ENCODE measurements around the gene LRRC26. TPM values are rescaled to one million over a fixed set of nuclear protein-coding genes. Genes with fewer than 3 reads are reported as not detected.

LRRC26 gene
- total and polyA plus RNA-seq, 4 donors: not detected

DNA sequence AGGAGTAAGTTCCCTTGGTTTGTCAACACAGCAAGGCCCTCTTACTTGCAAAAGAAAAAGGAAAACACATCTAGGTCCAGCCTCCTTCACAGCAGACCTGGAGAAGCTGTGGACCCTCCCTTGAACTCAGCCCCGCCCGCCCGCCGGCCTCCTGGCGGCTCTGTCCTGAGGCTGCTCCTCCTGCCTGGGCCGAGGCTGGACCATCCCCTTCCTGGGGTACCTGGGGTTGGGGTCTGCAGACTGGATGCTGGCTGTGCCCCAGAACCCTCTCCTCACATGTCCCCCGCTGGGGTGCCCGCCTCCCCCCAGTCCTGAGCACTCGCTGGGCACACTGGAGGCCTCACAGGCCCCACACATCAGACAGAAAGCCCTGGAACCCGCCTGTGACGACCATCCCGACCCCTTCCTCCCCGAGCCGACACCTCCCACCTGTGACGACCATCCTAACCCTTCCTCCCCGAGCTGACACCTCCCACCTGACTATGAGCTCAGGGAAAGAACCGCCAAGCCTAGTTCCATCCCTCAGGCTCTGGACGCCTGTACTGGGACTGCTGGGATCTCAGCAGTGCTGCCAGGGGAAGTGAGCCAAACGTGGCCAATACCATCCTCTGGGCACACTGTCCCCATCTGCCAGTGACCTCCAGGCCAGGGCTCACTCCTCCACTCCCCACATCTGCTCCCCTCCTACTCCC, 9.2 kb upstream of the LRRC26 start:
- peaks cover 0 to 4% of the 10 kb centered on the region in 2 donors for H3K36me3 ChIP-seq (ENCODE audit: control insufficient read depth in 1 of 2, insufficient read depth in 2 of 2, low read length in 1 of 2)
- DNase-seq (no peak), ATAC-seq (ENCODE audit: low FRiP score) (no peak)
- H3K9me3 ChIP-seq (ENCODE audit: control insufficient read depth, low read length): no peaks in the 10 kb centered on the region
- WGBS, 2 donors: 91% methylated on average over 18 to 19 of the region's 19 CpGs
- intact Hi-C loops (cut with DNase I): no loop called here
- H3K27ac ChIP-seq (ENCODE audit: low read depth in 1 of 2, low read length in 2 of 2): no peak overlapping the region
- no peaks in the 10 kb centered on the region for H3K4me1 ChIP-seq (ENCODE audit: control insufficient read depth in 1 of 2, insufficient read depth in 2 of 2, low read length in 2 of 2)
- H3K4me3 ChIP-seq (ENCODE audit: low read length in 2 of 2): no peak overlapping the region
- H3K27me3 ChIP-seq (ENCODE audit: control insufficient read depth in 1 of 2, insufficient read depth in 2 of 2, low read length in 1 of 2): no peaks in the 10 kb centered on the region

DNA sequence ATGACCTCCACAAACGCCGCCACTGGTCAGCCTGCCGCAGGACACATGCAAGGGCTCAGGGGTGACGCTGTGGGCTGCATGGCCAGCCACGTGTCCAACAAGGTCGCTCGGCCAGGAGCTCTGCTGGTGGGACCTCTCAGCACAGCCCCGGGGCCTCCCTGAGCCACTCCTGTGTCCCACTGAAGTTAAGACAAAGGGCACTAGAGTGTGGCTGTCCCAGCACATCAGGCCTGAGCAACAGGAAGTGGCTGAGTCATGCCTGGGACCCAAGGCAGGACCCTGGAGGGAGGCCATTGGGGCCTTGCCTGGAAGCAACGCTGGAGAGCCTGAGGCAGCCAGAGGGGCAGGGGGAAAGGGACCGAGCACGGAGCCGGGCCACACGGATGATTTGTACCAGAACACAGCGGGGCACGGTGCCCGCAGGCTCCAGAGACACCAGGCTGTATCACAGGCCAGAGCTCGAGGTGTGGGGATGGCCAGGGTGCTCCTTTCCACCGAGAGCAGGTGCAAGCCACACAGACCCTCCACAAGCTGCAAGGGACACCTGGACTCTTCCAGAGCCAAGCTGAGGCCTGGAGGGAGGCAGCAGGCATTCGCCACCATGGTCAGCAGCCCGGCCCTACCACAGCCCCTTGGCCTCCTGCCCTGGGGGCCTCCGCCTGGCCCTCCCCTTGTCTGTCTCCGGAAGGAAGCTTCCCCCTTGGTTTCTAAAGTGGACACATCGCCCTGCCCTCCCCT, 8.5 kb upstream of the LRRC26 start:
- H3K27me3 ChIP-seq (ENCODE audit: control insufficient read depth in 1 of 2, insufficient read depth in 2 of 2, low read length in 1 of 2): no peaks in the 10 kb centered on the region
- no peak overlapping the region for H3K27ac ChIP-seq (ENCODE audit: low read depth in 1 of 2, low read length in 2 of 2)
- DNase-seq (no peak), ATAC-seq (ENCODE audit: low FRiP score) (no peak)
- intact Hi-C loops (cut with DNase I): no loop called here
- WGBS, 2 donors: 87 to 88% methylated on average over 23 of the region's 23 CpGs
- no peaks in the 10 kb centered on the region for H3K9me3 ChIP-seq (ENCODE audit: control insufficient read depth, low read length)
- H3K4me3 ChIP-seq (ENCODE audit: low read length in 2 of 2): no peak overlapping the region
- no peaks in the 10 kb centered on the region for H3K4me1 ChIP-seq (ENCODE audit: control insufficient read depth in 1 of 2, insufficient read depth in 2 of 2, low read length in 2 of 2)
- H3K36me3 ChIP-seq (ENCODE audit: control insufficient read depth in 1 of 2, insufficient read depth in 2 of 2, low read length in 1 of 2): peaks cover 0 to 4% of the 10 kb centered on the region in 2 donors

DNA sequence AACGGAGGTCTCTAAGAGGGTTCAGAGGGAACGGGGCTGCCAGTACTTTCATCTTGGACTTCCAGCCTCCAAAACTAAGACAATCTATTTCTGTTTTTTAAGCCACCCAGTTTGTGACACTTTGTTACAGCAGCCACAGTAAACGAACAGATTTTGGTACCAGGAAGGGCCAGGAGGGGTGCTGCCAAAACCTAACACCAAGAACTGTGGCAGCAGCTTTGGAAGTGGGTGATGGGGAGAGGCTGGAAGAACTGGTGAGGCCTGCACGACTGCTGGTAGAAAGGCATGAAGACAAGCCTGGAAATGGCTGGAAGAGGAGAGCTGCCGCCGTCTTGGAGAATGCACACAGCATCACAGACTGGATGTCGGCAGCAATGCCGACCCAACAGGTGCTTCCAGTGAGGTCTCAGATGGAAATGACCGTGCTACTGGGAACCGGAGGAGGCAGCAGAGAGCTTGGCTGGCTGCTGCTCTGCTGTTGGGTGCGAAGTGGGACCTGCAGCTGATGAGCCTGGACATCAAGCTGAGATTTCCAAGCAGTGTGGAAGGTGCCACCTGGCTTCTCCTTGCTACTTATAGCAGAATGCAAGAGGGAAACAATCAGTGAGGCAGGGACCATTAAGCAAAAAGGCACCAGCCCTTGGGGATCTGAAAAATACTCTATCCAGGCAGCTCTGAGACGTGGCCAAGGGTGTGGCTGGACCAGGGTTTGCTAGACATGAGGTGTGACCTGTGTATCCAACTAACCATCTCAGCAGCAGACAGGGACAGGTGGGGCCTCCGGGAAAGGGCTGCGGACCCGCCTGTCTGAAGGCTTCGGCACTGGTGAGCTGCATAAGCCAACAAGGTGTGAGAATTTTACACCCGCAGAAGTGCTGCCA, 6.7 kb upstream of the LRRC26 start:
- Histone ChIP-seq H3K4me1 (ENCODE audit: control insufficient read depth in 1 of 2, insufficient read depth in 2 of 2, low read length in 2 of 2) (no peaks in the 10 kb centered on the region), H3K27me3 (ENCODE audit: control insufficient read depth in 1 of 2, insufficient read depth in 2 of 2, low read length in 1 of 2) (no peaks in the 10 kb centered on the region), H3K9me3 (ENCODE audit: control insufficient read depth, low read length) (no peaks in the 10 kb centered on the region), H3K4me3 (ENCODE audit: low read length in 2 of 2) (no peak overlapping the region), H3K27ac (ENCODE audit: low read depth in 1 of 2, low read length in 2 of 2) (no peak overlapping the region), H3K36me3 (ENCODE audit: control insufficient read depth in 1 of 2, insufficient read depth in 2 of 2, low read length in 1 of 2) (peaks cover 0 to 2% of the 10 kb centered on the region in 2 donors)
- WGBS, 2 donors: 54 to 58% methylated on average over 17 of the region's 17 CpGs
- no peak for ATAC-seq (ENCODE audit: low FRiP score)
- intact Hi-C loops (cut with DNase I): no loop called here
- DNase-seq: no peak

DNA sequence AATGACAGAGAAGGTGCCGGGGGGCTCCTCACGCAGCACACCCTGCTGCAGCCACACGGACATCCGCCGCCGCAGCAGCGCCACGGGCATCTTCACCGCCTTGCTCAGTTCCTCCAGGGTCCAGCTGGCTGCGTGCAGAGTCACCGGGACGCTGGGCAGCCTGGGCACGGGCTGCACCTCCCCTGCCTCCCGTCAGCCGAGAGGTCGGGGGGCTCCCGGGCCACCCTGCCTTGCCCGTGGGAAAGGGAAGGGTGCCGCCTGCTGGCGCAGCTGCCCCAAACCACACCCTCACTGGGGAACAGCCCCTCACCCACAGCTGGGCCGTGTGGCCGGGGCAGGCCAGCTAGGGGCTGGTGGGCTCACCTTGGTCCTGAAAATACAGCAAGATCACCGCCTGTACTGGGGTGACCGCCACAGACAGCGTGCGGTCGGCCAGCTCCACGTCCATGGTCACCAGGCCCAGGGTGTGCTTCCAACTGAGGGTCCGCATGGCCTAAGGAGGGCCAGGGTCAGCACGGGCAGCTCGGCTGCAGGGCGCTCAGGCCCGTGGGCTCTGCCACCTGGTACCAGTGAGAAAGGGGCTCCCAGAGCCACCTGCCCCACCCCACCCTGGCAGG, 5.6 kb upstream of the LRRC26 start:
- no peaks in the 10 kb centered on the region for H3K9me3 ChIP-seq (ENCODE audit: control insufficient read depth, low read length)
- peak; percentile 3 for ATAC-seq (ENCODE audit: low FRiP score)
- 34 to 37% methylated on average over 32 to 33 of the region's 33 CpGs for WGBS, 2 donors
- no peak overlapping the region for H3K4me3 ChIP-seq (ENCODE audit: low read length in 2 of 2)
- intact Hi-C loops (cut with DNase I): no loop called here
- no peak for DNase-seq
- no peaks in the 10 kb centered on the region for H3K27me3 ChIP-seq (ENCODE audit: control insufficient read depth in 1 of 2, insufficient read depth in 2 of 2, low read length in 1 of 2)
- no peaks in the 10 kb centered on the region for H3K36me3 ChIP-seq (ENCODE audit: control insufficient read depth in 1 of 2, insufficient read depth in 2 of 2, low read length in 1 of 2)
- no peaks in the 10 kb centered on the region for H3K4me1 ChIP-seq (ENCODE audit: control insufficient read depth in 1 of 2, insufficient read depth in 2 of 2, low read length in 2 of 2)
- H3K27ac ChIP-seq (ENCODE audit: low read depth in 1 of 2, low read length in 2 of 2): no peak overlapping the region

DNA sequence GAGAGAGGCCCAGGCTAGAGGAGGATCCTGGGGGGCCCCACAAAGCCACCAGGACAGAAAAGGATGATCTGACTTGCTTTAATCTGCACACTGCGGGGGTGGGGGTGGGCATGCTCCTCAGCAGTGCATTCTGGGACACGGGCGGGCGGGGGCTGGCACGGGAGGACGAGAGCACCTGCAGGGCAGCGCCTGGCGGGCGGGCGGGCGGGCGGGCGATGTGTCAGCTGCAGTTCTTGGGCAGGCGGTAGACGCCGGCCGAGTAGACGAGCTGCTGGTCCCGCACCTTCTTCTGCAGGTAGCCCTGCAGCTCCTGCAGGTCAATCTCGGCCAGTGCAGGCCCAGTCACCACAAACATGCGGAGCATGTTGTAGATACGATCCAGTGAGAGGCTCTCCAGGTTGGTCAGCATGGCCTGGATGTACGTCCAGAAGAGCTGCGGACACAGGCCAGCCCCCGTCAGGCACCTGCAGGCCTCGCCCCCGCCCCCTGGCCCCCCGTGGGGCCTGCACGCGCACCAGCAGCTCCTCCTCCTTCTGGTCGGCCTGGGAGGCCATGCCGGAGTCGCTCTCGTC, 5.0 kb upstream of the LRRC26 start:
- Histone ChIP-seq H3K9me3 (ENCODE audit: control insufficient read depth, low read length) (no peaks in the 10 kb centered on the region), H3K27ac (ENCODE audit: low read depth in 1 of 2, low read length in 2 of 2) (no peak overlapping the region), H3K4me3 (ENCODE audit: low read length in 2 of 2) (no peak overlapping the region), H3K27me3 (ENCODE audit: control insufficient read depth in 1 of 2, insufficient read depth in 2 of 2, low read length in 1 of 2) (no peaks in the 10 kb centered on the region), H3K36me3 (ENCODE audit: control insufficient read depth in 1 of 2, insufficient read depth in 2 of 2, low read length in 1 of 2) (no peaks in the 10 kb centered on the region), H3K4me1 (ENCODE audit: control insufficient read depth in 1 of 2, insufficient read depth in 2 of 2, low read length in 2 of 2) (no peaks in the 10 kb centered on the region)
- ATAC-seq (ENCODE audit: low FRiP score) (no peak), DNase-seq (no peak)
- intact Hi-C loops (cut with DNase I): no loop called here
- WGBS, 2 donors: 45 to 52% methylated on average over 34 of the region's 34 CpGs

DNA sequence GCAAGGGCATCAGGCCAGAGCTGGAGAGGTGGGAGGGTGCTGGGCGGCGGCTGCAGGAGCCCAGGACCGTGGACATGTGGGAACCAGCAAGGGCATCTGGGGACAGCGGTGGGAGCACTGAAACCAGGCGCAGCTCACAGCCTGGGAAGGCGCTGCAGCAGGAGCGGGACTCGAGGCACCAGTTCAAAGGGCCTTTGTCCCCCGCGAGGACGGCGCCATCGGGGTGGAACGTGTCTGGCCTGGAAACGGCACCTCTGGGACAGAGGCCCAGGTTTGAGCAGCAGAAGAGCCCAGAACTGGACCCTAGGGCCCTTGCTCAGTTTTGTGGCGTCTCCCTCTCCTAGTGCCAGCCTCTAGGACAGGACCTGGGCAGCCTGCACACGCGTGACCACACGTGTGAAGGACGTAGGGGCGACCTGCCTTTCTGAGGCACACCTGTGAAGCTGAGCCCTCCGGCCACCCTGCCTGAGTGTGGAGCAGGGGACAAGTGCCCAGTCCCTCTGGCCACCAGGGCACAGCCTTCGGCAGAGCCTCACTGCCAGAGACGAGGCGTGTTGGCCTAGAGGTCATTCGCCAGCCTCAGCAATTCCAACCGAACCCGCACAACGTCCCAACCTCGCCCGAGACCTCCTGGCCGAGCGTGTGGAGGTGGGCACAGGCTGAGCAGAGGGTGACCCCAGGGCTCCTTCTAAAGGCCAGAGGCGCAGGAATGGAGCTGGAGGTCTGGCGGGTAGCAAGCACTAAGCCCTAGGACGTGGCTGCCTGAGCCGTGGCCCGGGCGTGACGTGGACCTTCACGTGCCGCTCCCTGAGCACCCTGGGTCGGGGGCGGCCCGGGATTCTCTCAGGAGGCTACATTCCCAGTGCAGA, 4.2 kb upstream of the LRRC26 start:
- no peaks in the 10 kb centered on the region for H3K4me1 ChIP-seq (ENCODE audit: control insufficient read depth in 1 of 2, insufficient read depth in 2 of 2, low read length in 2 of 2)
- 84 to 87% methylated on average over 45 of the region's 45 CpGs for WGBS, 2 donors
- ATAC-seq (ENCODE audit: low FRiP score): no peak
- no peaks in the 10 kb centered on the region for H3K27me3 ChIP-seq (ENCODE audit: control insufficient read depth in 1 of 2, insufficient read depth in 2 of 2, low read length in 1 of 2)
- no peak overlapping the region for H3K4me3 ChIP-seq (ENCODE audit: low read length in 2 of 2)
- no peak for DNase-seq
- no peaks in the 10 kb centered on the region for H3K36me3 ChIP-seq (ENCODE audit: control insufficient read depth in 1 of 2, insufficient read depth in 2 of 2, low read length in 1 of 2)
- no peak overlapping the region for H3K27ac ChIP-seq (ENCODE audit: low read depth in 1 of 2, low read length in 2 of 2)
- intact Hi-C loops (cut with DNase I): no loop called here
- H3K9me3 ChIP-seq (ENCODE audit: control insufficient read depth, low read length): no peaks in the 10 kb centered on the region

DNA sequence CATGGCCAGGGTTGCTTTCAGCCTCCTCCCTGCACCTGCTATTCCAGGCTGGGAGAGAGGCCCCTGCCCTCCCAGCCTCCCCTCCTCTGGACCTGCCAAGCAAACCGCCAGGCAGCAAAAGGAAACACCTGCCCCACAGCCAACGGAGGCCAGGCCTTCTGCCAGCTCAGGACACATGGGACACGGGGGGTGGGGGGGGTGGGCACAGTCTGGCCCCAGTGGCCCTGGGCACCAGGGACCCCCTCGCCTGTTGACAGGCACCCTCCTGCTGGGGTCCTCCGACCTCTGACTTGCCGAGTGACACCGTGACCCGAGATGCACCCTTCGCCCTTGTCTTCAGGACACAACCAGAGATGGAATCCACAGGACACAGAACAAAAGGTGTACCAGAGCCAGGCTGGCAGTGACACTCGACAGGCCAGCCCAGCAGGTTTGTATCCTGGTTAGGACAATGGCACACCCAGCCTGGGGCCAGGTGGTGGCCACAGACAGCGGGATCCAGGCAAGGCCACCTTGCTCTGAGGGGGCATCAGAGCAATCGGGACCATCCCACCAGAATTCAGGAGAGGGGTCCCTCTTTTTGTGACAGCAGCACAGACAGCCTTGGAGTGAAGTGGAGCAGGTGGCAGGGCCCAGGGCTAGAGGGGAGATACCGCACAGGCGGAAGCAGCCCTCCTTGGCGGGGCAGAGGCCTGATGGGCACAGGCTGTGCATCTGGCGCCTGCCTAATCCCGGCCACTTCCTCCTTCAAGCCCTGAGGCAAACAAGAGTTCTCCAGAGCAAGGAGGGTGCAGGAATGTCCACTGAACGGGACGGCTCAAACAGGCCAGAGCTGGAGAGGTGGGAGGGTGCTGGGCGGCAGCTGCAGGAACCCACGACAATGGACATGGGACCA, 3.3 kb upstream of the LRRC26 start:
- DNase-seq: no peak
- WGBS, 2 donors: 69 to 75% methylated on average over 21 of the region's 21 CpGs
- intact Hi-C loops (cut with DNase I): no loop called here
- ATAC-seq (ENCODE audit: low FRiP score): no peak
- H3K9me3 ChIP-seq (ENCODE audit: control insufficient read depth, low read length): no peaks in the 10 kb centered on the region
- H3K36me3 ChIP-seq (ENCODE audit: control insufficient read depth in 1 of 2, insufficient read depth in 2 of 2, low read length in 1 of 2): no peaks in the 10 kb centered on the region
- no peak overlapping the region for H3K4me3 ChIP-seq (ENCODE audit: low read length in 2 of 2)
- no peaks in the 10 kb centered on the region for H3K27me3 ChIP-seq (ENCODE audit: control insufficient read depth in 1 of 2, insufficient read depth in 2 of 2, low read length in 1 of 2)
- no peak overlapping the region for H3K27ac ChIP-seq (ENCODE audit: low read depth in 1 of 2, low read length in 2 of 2)
- H3K4me1 ChIP-seq (ENCODE audit: control insufficient read depth in 1 of 2, insufficient read depth in 2 of 2, low read length in 2 of 2): no peaks in the 10 kb centered on the region
